Hematopoietic multipotent progenitor cell treated with erythropoietin and hydrocortisone succinate and interleukin-3 and kit ligand, for 6 days (in vitro differentiated cells): ENCODE data around the gene GJB4.
A peak's percentile ranks its signal among the peaks of the same experiment; 100 is the strongest.
"Not testable (repeated sequence)": the region's sequence is repeated elsewhere in the genome, so short reads cannot be mapped to it uniquely, and the experiment has no call there.

Experiments used
- DNase-seq: peaks from one replicate; pipeline ENCODE4 v3.0.0-alpha.2; 2015

GJB4 gene

DNA sequence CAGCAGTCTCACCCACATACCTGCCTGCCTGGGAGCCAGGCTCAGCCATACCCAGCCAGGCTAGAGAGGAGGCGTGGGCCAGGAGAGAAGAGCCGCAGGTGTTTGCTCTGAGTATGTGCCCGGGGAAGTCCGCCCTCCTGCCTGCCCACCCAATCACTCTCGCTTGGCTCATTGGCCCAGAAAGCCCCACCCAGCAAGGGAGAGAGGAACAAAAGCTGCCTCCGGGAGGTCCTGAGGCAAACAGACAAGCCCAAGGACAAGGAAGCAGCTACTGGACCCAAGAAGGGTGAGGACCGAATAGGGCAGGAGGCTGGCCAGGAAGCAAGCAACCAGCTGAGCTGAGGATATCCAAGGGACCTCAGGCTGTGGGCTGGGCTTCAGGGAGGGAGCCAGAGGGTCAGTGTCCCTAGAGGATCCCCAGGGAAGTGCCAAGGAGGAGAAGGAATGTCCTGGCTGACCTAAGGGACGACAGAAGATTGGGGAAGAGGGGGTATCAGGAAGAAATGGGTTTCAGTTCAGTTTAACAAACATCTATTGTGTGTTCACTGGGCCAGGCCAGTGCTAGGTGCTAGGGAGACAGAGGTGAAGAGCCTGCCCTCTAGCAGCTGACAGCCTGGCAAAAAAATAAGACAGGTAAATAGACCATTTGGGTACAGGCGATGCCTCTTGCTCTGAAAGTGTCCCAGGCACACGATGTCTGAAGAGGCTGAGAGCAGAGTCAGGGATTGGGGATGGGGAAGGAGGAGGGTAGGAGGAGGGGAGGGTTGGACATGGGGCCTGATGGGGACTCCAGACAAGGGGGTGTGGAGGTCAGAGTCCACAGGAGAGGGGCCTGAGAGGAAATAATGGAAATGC lies at the start of gene GJB4:
Gene GJB4 (plus strand): TSS at position 238 of the 855 bp plus-strand sequence. CDS start 1,515 bp downstream, outside the sequence.
- no peak for DNase-seq

DNA sequence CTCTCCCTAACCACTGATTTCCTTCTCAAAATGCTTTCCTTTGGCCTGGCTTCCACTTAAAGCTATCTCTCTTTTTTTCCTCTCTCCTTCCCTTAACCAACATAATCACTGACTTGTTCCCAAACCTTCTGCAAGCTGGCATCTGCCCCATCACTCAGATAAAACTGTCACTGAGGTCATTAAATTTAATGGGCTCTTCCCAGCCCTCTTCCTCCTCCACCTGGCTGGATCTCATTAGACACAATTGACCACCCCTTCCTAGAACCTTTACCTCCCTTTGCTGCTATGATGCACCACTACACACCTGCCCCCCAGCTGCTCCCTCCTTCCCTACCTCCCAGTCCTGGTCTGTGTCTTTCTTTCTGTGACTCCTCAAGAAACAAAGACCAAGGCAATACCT lies 48.7 kb upstream of the GJB4 start:
- no peak for DNase-seq

DNA sequence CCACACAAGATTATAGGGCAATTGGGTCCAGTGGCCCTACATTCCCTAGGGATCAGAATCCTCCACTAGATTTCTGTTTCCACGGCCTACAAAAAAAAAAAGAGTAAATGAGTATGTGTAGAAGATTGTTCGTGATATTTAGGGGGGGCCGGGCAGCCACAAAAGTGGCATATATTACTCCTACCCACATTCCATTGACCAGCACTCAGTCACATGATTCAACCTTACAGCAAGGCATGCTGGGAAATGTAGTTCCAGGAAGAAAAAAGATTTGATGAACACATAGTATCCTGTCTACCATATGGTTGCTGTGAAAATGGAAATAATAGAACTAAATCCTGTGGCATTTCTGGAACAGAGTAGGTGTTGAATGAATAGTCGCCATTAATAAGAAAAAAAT lies 48.1 kb upstream of the GJB4 start:
- peak; percentile 16 for DNase-seq

DNA sequence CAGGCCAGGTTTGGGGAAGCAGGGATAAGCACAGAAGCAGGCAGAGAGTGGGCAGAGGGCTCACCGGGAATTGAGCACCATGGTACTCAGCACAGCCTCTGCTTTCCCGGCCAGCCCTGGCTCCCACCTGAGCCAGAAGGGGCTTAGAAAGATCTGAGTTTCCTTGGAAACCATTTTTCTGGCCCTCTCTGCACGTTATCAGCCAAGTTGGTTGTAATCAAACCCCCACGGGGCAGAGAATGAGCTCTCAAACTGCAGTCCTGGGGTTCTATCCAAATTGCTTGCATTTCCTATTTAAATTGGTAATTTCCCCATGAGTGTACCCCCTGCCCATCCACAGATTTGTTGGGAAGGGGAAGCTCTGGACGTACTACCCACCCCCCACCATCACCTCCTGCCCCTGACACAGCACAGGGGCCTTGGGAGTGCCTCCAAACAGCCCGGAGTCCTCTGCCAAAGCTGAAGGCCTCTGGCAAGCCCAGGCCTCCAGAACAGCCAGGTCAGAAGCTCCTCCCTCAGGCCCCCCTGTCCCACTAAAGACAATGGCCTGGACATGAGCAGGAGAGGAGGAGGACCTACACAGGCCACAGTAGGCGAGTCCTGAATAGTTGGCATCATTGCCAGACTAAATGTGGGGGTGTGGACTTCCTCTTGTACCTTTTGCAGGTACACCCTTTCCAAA lies 47.4 kb upstream of the GJB4 start:
- DNase-seq = no peak

DNA sequence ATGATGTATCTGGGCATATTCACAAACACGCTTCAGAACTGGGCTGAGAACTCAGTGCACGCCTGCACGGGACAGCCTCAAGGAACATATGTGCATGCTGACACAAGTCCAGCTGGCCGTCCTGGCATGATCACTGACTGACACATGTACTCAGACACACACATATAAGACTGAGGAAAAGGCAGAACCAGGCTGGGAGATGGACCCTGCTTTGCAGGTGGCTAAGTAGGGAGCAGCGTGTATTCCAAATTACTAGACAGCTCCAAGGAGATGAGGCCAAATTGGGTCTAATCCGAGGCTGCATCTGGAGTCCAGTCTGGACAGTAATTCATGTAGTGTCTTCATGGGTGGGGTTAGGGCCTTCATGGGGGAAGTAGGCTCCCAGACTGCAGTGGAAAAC lies 46.1 kb upstream of the GJB4 start:
- no peak for DNase-seq

DNA sequence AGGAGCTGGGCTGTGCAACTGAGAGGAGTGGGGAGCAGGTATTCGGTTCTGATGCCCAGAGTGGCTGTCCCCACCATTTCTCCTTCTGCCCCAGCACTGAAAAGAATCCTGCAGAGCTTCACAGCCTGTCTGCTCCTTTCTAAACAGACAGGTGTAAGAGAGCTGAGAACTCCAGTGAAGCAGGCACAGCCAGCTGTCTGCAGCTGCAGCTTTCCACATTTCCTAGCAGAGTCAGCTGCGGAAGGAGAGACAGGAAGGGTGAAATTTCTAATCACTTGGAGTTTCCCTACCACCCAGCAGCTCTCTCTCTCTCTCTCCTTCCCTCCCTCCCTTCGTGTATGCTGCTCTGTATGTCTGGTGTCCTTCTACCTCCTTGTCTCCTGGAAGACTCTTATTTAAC lies 45.2 kb upstream of the GJB4 start:
- no peak for DNase-seq

DNA sequence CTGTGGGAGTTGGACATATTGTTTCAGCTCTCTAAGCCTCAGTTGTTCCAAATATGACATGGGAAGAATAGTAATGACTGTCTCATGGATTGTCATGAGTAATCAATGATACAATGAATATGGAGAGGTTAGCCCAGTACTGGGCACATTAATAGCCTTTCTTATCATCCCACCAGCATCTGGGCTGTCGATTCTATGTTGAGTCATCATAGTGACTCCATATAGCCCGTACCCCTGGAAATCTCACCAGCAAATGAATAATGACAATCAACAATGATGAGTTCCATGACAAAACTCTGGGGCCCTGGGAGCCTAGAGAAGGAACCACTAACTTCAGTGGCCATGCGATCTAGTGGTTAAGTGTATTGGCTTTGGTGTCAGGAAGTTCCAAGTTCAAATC lies 44.4 kb upstream of the GJB4 start:
- DNase-seq = no peak

DNA sequence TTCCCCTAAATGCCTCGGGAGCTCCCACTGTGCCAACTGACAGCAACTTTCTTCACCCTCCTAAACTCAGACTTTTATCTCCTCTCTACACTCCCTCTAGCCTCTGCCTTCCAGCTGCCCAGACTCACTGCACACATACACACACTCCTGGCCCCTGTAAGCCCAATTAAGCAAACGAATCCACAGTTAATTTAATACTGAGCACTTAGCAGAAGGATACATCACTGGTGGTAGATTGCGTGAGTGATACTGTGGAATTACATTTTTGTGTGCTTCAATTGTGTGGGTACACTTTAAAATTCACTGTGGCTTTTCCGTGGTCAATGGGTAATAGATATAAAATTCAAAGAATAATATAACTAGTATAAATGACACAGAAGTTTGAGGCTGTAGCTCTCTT lies 38.3 kb upstream of the GJB4 start:
- no peak for DNase-seq

DNA sequence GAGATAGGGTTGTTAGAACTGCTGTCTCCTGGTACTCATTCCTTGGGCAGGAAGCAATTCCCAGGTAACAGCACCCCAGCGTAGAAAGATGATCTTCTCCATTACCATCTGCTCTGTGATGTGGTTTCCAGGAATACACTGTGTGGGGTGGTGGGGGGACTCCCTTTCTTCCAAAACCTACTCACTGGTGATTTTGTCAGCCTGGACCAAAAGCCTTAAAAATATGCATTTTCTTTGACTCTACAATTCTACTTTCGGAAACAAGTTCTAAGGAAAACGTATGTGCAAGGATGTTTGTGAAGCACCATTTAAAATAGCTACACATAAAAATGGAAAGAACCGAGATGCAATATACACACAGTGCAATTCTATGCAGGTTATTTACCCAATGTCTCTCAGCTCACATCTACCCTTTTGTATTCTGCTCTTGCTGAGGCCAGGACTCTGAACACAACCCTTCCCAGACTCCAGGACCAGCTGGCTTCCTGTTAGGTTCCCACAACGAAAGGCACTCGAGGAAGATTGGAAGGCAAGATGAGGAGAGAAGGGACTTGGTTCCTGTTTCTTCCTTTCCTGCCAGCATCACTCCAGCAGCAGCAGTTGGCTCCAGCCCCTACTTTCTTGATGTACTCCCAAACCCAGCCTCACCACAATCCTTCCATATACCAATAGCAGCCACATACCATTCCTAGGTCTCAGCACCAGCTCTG lies 37.7 kb upstream of the GJB4 start:
- DNase-seq = no peak

DNA sequence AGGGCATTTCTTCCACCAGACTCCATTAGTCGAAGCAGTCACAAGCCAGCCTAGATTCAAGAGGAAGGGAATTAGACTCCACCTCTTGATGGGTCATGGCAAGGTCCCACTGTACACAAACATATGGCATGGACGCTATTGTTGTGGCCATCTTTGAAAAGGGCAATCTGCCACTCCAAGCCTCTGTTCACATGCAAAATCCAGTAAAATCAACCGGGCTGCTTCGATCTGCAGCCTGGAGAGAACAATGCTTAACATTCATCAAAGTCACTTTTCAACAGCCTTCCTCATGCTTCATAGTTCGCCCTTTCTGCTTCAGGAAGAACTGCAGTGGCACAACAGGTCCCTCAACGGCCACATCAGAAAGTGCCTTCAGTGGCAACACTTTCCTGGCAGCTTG lies 32.7 kb upstream of the GJB4 start:
- DNase-seq = no peak

DNA sequence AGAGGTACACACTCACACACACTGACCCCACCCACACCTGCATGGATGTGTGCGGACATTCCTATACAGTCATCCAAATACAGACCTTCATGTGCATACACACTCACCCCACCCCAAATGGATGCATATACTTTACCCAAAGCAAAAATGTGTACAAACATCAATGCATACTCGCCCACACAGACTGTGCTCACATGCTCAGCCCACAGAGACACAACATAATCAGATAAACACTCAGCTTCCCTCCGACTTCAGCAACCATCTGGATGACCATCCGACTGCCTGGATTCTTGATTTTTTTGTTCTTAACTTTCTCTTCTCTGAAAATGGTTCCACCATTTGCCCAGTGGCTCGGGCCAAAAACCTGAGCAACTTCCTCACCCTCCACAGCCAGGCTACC lies 29.1 kb upstream of the GJB4 start:
- DNase-seq = no peak

DNA sequence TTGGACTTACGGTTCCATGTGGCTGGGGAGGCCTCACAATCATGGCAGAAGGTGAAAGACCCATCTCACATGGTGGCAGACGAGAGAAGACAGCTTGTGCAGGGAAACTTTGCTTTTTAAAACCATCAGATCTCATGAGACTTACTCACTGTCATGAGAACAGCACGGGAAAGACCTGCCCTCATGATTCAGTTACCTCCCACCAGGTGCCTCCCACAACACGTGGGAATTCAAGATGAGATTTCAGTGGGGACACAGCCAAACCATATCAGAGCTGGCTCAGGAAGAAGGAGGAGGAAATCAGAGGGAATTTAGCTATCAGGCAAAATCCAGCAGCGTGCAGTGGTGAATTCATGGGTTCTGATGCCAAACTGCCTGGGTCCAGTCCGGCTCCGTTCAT lies 26.7 kb upstream of the GJB4 start:
- DNase-seq = not testable (repeated sequence)

DNA sequence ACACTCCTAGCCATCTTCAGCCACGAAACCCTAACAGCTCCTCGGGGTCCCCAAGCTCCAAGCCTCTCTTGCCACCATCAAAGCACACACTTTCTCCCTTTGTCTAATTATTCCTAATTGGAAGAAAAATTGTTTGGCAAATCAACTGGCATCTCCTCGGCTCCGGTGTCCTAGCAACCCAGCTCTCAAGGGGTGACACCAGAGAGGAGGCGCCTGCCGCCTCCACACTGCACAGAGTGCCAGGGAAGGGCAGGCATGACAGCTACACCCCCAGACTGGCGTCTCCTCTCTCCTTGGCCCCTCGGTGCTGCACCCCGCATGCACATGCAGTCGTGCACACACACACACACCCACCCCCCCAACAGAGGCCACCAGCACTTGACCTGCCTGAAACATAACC lies 22.8 kb upstream of the GJB4 start:
- DNase-seq = no peak

DNA sequence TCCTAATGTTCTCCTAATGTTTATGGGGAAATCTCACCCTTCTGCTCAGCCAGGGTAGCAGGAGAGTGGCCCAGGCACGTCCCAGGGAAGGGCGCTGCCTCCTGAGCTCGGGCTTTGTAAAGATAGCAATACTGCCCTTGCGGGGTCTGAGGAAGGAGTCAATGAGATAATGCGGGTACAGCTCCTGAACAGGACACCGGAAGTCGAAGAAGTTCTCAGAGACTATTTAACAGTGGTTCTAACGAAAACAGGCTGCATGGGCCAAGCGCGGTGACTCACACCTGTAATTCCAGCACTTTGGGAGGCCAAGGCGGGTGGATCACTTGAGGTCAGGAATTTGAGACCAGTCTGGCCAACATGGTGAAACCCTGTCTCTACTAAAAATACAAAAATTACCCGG lies 22.3 kb upstream of the GJB4 start:
- DNase-seq = not testable (repeated sequence)

DNA sequence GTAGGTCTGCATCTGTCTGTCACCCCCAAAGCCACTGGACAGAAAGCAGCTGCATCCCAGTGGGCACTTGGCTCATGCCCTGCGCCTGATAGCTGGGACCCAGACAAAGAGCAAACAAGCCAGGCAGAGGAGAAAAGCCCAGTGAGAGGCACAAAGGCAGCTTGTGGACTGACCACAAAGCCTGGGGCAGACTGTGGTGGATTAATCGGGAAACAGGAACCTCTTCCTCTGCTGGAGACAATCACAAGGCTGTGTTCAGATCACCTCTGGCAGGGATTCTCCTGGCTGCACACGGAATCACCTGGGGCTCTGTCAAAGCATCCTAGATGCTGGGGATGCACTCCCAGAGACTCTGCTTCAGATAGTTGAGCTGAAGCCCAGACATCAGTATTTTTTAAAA lies 19.9 kb upstream of the GJB4 start:
- no peak for DNase-seq

DNA sequence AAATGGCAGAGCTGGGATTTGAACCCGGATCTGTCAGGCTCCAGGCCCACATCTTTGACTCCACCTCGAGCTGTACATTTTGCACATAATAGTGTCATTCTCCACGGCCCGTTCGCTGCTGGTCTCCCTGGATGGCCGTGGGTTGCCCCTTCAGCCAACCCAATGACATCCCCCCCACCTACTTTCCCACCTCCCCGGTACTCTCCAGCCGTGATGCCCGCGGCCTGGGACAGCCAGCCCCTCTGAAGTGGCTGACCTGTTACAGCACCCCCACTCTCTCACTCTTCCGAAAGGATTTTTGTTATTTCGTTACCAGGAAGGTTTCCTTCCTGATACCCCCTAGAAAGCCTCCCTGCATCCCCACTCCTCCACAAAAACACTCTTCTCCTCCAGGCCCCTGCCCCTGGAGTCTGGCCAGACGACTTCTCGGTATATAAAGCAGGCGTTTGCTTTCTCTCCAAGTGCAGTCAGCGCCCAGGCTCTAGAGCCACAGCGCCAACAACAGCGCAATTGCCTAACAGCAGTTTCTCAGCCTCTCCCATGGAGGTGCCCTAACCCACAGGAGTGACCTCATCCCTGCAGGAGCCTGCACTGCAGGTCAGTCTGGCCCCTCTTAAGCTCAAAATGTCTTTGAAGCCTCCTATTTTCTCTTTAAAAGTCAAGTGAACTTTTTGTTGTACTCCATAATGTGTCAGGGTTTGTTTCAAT lies 19.2 kb upstream of the GJB4 start:
- DNase-seq = no peak

DNA sequence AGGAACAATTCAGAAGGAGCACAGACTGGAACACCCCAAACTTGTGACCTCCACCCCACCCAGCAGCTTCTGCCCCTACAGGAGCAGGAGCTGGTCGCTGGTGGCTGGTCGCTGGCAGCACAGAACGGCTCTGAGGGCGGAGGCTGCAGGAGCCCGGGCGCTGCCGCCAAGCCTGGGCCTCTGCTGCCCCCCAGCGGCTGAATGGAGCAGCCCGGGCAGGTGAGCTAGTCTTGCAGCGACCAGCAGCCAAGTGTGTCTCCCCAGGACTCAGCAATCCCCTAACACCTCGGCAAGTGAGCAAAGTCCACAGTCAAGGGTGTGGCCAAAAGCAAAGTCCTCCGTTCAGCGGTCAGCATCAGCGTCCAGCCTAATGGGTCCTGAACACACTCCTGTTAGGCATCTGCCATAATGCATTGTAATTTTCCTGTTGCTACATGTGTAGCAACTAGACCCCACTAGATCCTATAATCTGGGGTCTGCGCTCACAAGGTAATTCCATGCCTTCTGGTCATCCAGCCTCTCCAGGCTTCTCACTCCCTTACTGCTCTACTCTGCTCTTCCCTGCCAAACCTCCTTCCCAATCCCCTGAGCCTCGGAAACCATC lies 16.8 kb upstream of the GJB4 start:
- peak; percentile 84 for DNase-seq

DNA sequence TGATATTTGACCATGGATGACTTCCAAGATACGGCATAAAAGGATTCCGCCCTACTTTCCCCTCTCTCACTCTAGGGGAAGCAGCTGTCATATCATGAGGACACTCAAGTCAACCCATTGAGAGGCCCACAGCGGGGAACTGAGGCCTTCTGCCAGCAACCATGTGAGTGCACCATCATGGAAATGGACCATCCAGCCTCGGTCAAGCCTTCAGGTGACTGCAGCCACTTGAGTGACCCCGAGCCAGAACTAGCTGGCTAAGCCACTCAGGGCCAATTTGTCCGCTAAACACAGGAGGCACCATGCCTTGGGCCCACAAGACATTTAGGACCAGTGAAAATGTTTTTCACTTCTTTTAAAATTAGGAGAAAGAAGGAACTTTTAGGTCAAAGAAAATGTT lies 15.8 kb upstream of the GJB4 start:
- DNase-seq = no peak

DNA sequence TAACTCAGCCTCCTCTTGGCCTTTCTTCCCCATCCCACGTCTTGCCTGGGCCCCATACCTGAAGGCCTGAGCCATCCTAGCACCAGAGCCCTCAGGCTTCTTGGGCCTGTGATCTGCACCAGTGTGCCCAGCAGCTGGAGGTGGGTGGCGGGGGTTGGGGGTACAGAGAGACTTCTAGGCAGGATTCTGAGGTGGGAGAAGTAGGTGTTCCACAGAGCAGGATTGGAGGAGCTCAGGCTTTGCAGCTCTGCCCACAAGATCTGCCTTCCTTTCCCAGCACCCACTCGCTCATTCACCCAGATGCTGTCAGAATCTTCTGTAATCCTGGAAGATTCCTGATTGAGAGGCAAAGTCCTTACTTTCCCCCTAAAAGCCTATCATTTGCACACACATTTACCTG lies 14.7 kb upstream of the GJB4 start:
- no peak for DNase-seq

DNA sequence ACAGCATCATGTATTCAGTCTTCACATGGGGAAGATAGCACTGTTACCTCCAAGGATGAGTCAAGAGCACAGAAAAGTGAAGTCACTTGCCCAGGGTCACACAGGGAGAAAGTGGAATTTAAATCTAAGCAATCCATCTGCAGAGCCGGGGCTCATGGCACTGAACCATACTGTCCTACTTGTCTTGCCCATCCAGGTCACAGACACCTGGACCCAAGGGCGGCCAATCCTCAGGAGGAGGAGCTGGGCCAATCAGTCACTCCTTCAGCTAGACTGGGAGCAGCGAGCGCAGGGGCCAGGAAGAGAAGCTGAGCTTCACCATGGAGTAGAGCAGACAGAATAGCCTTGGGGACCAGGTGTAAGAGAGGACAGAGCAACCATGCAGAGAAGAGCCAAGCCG lies 13.9 kb upstream of the GJB4 start:
- DNase-seq = no peak

DNA sequence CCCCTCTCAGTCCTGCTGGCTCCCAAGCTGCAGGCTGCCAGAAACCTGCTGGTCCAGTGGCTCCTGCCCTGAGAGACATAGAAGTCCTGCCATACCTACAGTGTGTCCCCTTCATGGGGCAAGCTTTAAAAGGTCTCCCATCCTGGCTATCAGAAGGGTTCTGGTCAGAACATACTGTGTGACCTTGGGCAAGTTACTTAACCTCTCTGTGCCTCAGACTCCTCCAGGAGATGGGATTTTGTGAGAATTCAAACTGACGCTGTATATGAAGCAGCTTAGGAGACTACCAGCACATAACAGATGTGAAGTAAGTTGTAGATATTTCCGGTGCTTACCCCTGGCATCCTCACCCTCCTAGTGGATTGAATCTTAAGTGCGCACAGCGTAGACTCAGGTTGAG lies 13.4 kb upstream of the GJB4 start:
- no peak for DNase-seq

DNA sequence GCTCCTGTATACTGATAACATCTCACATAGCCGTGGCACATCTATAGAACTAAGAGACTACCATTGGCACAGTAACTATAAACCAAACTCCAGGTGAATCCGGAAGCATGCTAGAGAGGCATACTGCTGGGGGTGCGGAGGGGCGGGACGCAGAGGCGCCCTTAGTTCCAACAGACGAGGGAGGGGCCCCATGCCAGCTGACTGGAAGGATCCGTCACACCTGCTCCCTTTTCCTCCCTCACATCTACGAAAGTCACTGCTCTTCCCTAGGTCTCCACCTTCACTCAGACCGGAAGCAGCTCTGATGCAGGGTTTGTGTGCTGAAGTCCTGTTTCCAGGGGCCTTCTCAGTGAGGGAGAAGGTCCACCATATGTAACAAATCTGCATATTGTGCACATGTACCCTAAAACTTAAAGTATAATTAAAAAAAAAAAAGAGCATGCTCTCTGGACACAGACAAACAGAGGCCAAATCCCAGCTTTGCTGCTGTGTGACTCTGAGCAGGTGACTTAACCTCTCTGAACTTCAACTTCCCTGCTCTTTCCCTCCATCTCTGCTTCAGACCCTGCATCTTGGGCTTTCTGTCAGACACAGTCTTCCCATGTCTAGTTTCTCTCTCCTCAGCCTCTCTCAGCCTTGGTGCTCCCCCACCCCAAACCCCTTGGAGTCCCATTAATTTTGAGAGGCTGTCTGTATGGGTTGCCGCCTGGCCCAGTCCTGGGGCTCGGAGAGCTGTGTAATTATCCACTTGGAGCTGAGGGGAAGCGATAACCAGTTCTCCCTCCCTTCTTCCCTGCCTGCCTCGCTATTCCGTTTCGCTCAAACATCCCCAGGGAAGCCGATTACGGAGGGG lies 12.5 kb upstream of the GJB4 start:
- no peak for DNase-seq
